ENCODE measurements around the gene CROCC2.

The CROCC2 gene

DNA sequence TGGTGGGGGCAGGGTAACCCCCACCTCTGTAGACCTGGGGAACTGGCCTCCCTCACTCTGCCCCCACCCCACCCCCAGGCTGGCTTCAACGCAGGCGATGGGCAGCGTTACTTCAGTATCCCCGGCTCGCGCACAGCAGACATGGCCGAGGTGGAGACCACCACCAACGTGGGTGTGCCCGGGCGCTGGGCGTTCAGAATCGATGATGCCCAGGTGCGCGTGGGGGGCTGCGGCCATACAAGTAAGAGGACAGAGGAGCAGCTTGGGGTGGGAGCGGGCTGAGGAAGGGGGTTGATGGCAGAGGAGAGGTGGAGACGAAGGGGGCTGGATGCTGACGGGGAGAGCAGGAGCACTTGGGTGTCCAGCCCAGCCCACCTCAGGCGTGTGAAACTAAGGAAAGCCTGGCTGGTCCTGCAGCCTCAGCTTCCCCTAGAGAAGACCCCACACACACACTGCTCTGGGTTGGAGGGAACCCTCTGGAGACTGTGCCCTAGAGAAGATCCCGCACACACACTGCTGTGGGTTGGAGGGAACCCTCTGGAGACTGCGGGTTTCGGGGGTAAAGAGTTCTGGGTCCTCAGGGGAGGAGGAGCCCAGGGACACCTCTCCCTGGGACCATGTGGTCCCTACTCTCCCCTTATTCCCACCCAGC is 128.5 kb downstream of the CROCC2 start:
- TF ChIP-seq, protein P1, sequence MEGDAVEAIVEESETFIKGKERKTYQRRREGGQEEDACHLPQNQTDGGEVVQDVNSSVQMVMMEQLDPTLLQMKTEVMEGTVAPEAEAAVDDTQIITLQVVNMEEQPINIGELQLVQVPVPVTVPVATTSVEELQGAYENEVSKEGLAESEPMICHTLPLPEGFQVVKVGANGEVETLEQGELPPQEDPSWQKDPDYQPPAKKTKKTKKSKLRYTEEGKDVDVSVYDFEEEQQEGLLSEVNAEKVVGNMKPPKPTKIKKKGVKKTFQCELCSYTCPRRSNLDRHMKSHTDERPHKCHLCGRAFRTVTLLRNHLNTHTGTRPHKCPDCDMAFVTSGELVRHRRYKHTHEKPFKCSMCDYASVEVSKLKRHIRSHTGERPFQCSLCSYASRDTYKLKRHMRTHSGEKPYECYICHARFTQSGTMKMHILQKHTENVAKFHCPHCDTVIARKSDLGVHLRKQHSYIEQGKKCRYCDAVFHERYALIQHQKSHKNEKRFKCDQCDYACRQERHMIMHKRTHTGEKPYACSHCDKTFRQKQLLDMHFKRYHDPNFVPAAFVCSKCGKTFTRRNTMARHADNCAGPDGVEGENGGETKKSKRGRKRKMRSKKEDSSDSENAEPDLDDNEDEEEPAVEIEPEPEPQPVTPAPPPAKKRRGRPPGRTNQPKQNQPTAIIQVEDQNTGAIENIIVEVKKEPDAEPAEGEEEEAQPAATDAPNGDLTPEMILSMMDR (IDR thresholded peaks at IDR 0.05; ENCODE audit: insufficient read depth, low read length, poor library complexity, severe bottlenecking): no peak
- Histone ChIP-seq H3K4me3 (replicated peaks; ENCODE audit: low read depth, low read length) (no peak overlapping the region), H3K36me3 (ENCODE audit: control insufficient read depth, insufficient read depth, low read length) (no peaks in the 10 kb centered on the region), H3K27me3 (replicated peaks; ENCODE audit: control insufficient read depth, insufficient read depth, low read length) (no peaks in the 10 kb centered on the region; the same call in 1 of the 2 replicates)
- no peak for DNase-seq (ENCODE audit: extremely low read depth, insufficient read length)

DNA sequence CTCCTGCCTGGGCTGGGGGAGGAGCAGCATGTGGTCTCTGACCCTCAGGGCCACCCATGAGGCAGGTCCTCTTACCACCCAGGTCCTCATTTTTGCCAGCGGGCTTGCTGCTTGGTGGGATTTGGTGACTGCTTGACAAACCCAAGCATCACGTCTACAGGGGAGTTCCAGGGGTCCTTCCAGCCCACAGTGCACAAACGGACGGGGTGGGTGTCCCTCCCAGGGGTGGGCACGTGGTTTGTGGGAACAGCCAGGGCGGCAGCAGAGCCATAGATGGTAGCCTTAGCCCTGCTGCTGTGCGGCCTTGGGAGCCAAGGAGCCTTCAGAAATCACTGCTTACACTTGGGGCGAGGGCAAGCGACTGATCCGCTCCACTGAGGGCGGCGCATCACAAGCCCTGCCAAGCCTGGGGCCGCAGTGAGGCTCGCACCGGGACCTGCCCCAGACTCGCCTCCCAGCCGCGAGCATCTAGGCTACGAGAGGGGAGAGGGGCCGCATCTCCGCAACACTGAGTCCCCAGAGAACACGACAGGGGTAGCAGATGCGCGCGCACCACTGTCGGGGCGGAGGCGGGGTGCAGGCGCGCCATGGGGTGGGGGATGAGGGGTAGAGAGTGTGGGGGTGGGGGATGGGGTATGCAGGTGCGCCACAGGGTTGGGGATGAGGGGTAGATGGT is 129.1 kb downstream of the CROCC2 start:
- no peak overlapping the region for H3K4me3 ChIP-seq (replicated peaks; ENCODE audit: low read depth, low read length)
- no peaks in the 10 kb centered on the region; the same call in 1 of the 2 replicates for H3K27me3 ChIP-seq (replicated peaks; ENCODE audit: control insufficient read depth, insufficient read depth, low read length)
- no peak for DNase-seq (ENCODE audit: extremely low read depth, insufficient read length)
- TF ChIP-seq, protein P1 (IDR thresholded peaks at IDR 0.05; ENCODE audit: insufficient read depth, low read length, poor library complexity, severe bottlenecking): no peak
- peaks cover 3% of the 10 kb centered on the region for H3K36me3 ChIP-seq (ENCODE audit: control insufficient read depth, insufficient read depth, low read length)

DNA sequence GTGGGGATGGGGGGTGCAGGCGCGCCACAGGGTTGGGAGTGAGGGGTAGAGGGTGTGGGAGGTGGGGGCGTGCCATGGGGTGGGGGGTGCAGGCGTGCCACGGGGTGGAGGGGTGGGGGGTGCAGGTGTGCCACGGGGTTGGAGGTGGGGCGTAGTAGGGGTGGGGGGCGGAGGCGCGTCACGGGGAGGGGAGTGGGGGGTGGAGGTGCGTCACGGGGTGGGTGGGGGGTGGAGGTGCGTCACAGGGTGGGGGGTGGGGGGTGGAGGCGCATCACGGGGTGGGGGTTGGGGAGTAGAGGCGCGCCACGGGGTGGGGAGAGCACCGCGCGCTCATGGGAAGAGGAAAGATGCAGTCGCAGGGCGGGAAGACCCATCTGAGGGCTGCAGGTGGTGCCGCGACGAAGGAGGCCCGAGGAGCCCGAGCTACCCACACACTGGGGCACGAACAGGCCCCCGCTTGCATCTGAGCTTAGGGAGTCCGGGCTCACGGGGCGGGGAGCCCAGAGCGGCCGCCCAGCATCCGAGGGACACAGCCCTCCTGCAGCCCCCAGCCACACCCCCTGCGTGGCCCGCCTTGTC is 129.8 kb downstream of the CROCC2 start:
- TF ChIP-seq, protein P1 (IDR thresholded peaks at IDR 0.05; ENCODE audit: insufficient read depth, low read length, poor library complexity, severe bottlenecking): no peak
- Histone ChIP-seq H3K27me3 (replicated peaks; ENCODE audit: control insufficient read depth, insufficient read depth, low read length) (no peaks in the 10 kb centered on the region; the same call in 1 of the 2 replicates), H3K4me3 (replicated peaks; ENCODE audit: low read depth, low read length) (peak overlapping the region; percentile 62), H3K36me3 (ENCODE audit: control insufficient read depth, insufficient read depth, low read length) (peaks cover 3% of the 10 kb centered on the region)
- no peak for DNase-seq (ENCODE audit: extremely low read depth, insufficient read length)

DNA sequence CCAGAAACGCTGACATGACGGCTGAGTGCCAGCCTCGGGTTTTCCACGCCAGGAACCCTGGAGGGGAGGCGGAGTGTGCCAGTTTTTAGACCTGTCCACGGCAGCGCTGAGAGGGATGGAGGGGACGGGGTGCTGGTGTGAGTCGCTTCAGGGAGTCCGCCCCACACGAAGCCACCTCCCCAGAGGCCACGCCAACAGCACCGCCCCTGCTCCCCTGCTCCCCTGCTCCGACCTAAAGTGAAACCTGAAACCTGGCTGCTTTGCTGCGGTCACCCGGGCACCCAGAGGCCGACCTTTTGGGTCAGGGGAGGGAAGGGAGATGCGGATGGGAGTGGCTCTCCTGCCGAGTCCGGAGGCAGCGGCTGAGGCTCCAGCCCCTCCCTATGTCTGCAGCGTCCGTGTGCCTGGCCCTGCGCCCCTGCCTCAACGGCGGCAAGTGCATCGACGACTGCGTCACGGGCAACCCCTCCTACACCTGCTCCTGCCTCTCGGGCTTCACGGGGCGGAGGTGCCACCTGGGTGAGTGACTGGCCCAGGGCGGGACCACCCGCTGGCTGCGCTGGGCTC is 130.3 kb downstream of the CROCC2 start:
- Histone ChIP-seq H3K27me3 (replicated peaks; ENCODE audit: control insufficient read depth, insufficient read depth, low read length) (no peaks in the 10 kb centered on the region; the same call in 1 of the 2 replicates), H3K36me3 (ENCODE audit: control insufficient read depth, insufficient read depth, low read length) (peaks cover 3% of the 10 kb centered on the region), H3K4me3 (replicated peaks; ENCODE audit: low read depth, low read length) (peak overlapping the region; percentile 62)
- peak; percentile 84 for DNase-seq (ENCODE audit: extremely low read depth, insufficient read length)
- TF ChIP-seq, protein P1 (IDR thresholded peaks at IDR 0.05; ENCODE audit: insufficient read depth, low read length, poor library complexity, severe bottlenecking): no peak

DNA sequence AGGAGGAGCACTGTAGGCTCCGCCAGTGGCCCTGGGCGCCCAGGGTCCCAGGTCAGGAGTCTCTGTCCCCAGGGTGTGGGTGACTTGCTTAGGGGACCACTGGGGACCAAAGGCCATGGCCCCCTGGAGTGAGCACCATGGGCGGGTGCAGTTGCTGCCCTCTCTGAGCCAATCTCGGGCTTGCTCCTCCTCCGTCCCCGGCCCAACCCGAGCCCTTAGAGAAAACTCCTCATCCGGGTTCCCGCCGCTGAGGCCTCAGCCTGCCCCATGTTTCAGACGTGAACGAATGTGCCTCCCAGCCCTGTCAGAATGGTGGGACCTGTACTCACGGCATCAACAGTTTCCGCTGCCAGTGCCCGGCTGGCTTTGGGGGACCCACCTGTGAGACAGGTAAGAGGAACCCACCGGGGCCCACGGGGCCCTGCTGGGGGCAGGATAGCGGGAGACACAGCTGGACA is 130.9 kb downstream of the CROCC2 start:
- DNase-seq (ENCODE audit: extremely low read depth, insufficient read length): peak; percentile 77
- H3K36me3 ChIP-seq (ENCODE audit: control insufficient read depth, insufficient read depth, low read length): peaks cover 3% of the 10 kb centered on the region
- H3K27me3 ChIP-seq (replicated peaks; ENCODE audit: control insufficient read depth, insufficient read depth, low read length): no peaks in the 10 kb centered on the region; the same call in 1 of the 2 replicates
- TF ChIP-seq, protein P1 (IDR thresholded peaks at IDR 0.05; ENCODE audit: insufficient read depth, low read length, poor library complexity, severe bottlenecking): no peak
- peak overlapping the region; percentile 62 for H3K4me3 ChIP-seq (replicated peaks; ENCODE audit: low read depth, low read length)
